ENCODE measurements around the gene WBP2NL.

The WBP2NL gene

GRCh38 chr22:42073621-42074041, 75.0 kb downstream of the WBP2NL start:
- Histone ChIP-seq H3K4me1 (ENCODE audit: insufficient read depth, low read length) (peaks cover 9% of the 10 kb centered on the region), H3K27me3 (ENCODE audit: insufficient read depth, low read length) (no peaks in the 10 kb centered on the region), H3K9me3 (ENCODE audit: low read length) (no peaks in the 10 kb centered on the region), H3K36me3 (ENCODE audit: insufficient read depth, low read length) (no peaks in the 10 kb centered on the region), H2AFZ (ENCODE audit: low read depth, low read length) (no peak overlapping the region), H3K4me3 (ENCODE audit: low read length) (no peak overlapping the region)

GRCh38 chr22:42074132-42074811, 75.7 kb downstream of the WBP2NL start, which contains the start of gene PHETA2:
Gene PHETA2, plus strand, starts transcription at chr22:42074248. Its CDS starts 3,046 bp downstream, at chr22:42077294.
- no peaks in the 10 kb centered on the region for H3K36me3 ChIP-seq (ENCODE audit: insufficient read depth, low read length)
- no peak within 1 kb of the TSS for H3K4me3 ChIP-seq (ENCODE audit: low read length)
- H3K9me3 ChIP-seq (ENCODE audit: low read length): no peaks in the 10 kb centered on the region

DNA sequence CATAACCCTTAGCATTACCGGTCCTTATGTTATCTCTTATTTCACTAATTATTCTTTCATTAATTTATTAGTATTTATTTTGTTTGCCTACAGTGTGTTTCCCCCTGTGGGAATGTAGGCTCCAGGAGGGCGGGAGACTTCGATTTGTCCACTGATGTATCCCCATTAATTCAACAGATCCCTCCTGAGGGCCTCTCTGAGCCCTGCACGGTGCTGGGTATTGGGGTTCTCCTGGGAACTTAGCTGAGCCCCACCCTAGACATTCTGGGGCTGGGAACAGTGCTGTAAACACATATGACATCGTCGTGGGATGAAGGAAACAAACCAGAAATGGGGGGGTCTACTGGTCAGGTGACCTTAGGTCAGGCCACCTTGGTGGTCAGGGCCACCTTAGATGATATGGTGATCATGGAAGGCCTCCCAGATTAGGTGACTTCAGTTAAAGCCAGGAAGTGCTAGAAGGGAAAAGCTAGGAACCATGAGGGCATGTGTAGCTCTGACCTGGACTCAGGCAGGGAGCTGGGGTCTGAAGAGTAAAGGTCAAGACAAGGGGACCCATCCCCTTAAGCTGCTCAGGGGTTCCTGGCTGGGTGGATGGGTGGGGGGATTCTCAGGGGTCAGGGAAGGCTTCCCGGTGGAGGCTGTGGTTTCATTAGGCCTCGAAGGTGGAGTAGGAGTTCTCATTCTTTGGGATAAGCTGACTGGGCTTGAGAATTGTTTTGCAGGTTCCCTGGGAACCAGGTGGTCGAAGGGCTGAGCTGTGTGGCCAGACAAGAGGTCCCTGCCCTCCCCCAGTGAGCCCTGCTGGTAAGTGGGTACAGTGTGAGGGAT, 76.5 kb downstream of the WBP2NL start:
- H3K27me3 ChIP-seq (ENCODE audit: insufficient read depth, low read length): no peaks in the 10 kb centered on the region
- no peak overlapping the region for H2AFZ ChIP-seq (ENCODE audit: low read depth, low read length)
- H3K4me3 ChIP-seq (ENCODE audit: low read length): no peak overlapping the region
- no peaks in the 10 kb centered on the region for H3K9me3 ChIP-seq (ENCODE audit: low read length)
- no peaks in the 10 kb centered on the region for H3K36me3 ChIP-seq (ENCODE audit: insufficient read depth, low read length)
- peaks cover 10% of the 10 kb centered on the region for H3K4me1 ChIP-seq (ENCODE audit: insufficient read depth, low read length)

More at GRCh38 chr22:42074132-42074811, 75.7 kb downstream of the WBP2NL start, which contains the start of gene PHETA2:
- peaks cover 15% of the 10 kb centered on the region for H3K4me1 ChIP-seq (ENCODE audit: insufficient read depth, low read length)
- H2AFZ ChIP-seq (ENCODE audit: low read depth, low read length): no peak within 1 kb of the TSS
- no peaks in the 10 kb centered on the region for H3K27me3 ChIP-seq (ENCODE audit: insufficient read depth, low read length)

DNA sequence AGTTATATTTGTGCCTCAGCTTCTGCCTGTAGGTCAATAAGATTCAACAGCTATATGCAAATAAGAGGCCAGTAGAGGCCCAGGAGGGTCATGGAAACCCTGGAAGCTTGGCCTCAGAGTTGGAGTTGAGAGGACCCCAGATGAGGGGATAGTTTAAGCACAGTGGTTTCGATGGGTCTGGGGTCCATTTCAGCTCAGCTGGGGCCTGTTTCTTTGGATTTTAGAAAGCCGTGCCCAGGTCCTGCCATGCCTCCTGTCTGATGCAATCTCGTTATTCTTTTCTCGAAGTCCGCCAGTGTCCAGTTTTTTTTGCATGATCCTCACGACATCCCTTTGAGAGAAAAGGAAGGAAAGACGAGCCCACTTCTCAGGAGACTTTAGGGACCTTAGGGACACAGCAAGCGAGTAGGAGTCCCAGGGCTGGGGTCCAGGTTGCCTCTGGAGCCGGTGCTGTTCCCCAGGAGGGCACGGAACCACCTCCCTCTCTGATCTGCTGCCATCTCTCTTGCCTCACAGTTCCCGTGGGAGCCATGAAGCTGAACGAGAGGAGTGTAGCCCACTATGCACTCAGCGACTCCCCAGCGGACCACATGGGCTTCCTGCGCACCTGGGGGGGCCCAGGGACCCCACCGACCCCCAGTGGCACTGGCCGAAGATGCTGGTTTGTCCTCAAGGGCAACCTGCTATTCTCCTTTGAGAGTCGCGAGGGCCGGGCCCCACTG, 78.3 kb downstream of the WBP2NL start:
- Histone ChIP-seq H3K4me3 (ENCODE audit: low read length) (no peak overlapping the region), H3K27me3 (ENCODE audit: insufficient read depth, low read length) (no peaks in the 10 kb centered on the region), H3K9me3 (ENCODE audit: low read length) (no peaks in the 10 kb centered on the region), H3K4me1 (ENCODE audit: insufficient read depth, low read length) (peaks cover 15% of the 10 kb centered on the region), H3K36me3 (ENCODE audit: insufficient read depth, low read length) (peaks cover 4% of the 10 kb centered on the region), H2AFZ (ENCODE audit: low read depth, low read length) (no peak overlapping the region)

DNA sequence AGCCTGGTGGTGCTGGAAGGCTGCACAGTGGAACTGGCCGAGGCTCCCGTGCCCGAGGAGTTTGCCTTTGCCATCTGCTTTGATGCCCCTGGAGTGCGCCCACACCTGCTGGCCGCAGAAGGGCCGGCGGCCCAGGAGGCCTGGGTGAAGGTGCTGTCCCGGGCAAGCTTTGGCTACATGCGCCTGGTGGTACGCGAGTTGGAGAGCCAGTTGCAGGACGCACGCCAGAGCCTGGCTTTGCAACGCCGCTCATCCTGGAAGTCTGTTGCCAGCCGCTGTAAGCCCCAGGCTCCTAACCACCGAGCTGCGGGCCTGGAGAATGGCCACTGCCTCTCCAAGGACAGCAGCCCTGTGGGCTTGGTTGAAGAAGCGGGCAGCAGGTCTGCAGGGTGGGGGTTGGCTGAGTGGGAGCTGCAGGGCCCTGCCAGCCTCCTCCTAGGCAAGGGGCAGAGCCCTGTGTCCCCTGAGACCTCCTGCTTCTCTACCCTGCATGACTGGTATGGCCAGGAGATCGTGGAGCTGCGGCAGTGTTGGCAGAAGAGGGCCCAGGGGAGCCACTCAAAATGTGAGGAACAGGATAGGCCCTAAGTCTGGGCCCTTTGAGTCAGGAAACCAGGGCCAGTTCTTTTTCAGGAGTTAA, 79.0 kb downstream of the WBP2NL start:
- H2AFZ ChIP-seq (ENCODE audit: low read depth, low read length): no peak overlapping the region
- no peaks in the 10 kb centered on the region for H3K9me3 ChIP-seq (ENCODE audit: low read length)
- peaks cover 15% of the 10 kb centered on the region for H3K4me1 ChIP-seq (ENCODE audit: insufficient read depth, low read length)
- no peaks in the 10 kb centered on the region for H3K27me3 ChIP-seq (ENCODE audit: insufficient read depth, low read length)
- H3K4me3 ChIP-seq (ENCODE audit: low read length): no peak overlapping the region
- H3K36me3 ChIP-seq (ENCODE audit: insufficient read depth, low read length): peaks cover 10% of the 10 kb centered on the region

Data from neuron (in vitro differentiated cells).